ENCODE measurements around the gene LIF.

LIF gene

DNA sequence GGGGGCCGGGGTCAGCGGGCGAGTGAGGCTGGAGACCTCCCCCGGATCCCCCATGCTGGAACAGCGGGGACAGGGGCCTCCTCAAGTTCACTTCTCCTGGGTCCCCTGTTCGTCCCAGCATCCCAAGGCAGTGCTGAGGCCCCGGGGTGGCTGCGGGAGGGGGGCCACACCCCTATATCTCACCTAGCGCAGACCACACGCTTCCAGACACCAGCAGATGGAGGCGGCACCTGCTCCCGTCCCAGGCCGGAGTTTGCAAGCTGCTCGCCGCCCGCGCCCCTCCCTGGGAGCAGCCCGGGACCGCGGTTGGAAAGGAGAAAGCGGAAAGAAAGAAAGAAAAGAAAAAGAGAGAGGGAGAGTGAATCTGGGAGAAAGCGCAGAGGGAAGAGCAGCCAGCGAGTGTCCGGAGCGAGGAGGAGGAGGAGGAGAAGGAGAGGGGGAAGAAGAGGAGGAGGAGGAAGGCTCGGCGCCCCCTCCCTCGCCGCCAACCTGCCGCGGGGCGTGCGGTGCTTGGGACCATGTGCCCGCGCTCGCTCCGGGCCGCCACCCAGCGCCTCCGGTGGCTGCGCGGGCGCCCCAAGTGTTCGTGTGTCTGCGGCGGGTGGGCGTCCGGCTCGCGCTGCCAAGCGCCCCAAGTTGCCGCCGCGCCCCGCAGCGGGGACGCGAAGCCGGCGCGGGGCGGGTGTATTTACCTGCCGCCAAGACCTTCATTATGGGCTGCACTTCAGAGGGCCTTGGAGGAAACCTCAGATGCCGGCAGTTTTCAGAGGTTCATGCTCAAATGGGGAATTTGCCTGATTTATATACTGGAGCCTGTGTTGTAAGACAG is at the start of gene LIF:
Gene LIF (minus strand): TSS at position 775 of the 829 bp plus-strand sequence. CDS start 64 bp downstream, at position 711.
- Histone ChIP-seq H3K36me3 (ENCODE audit: insufficient read depth, low read length) (no peaks in the 10 kb centered on the region), H3K27ac (ENCODE audit: low read depth, low read length) (peak within 1 kb of the TSS; percentile 7), H3K4me3 (ENCODE audit: low read depth in 1 of 2, low read length in 2 of 2) (peak within 1 kb of the TSS; percentile 47 to 56), H3K9ac (ENCODE audit: low read length) (no peak within 1 kb of the TSS), H3K4me1 (ENCODE audit: insufficient read depth, low read length) (peaks cover 8% of the 10 kb centered on the region), H3K27me3 (ENCODE audit: control insufficient read depth in 1 of 2, insufficient read depth in 2 of 2, low read length in 2 of 2) (peaks cover 8 to 40% of the 10 kb centered on the region in 2 donors), H3K9me3 (ENCODE audit: low read length) (no peaks in the 10 kb centered on the region)

DNA sequence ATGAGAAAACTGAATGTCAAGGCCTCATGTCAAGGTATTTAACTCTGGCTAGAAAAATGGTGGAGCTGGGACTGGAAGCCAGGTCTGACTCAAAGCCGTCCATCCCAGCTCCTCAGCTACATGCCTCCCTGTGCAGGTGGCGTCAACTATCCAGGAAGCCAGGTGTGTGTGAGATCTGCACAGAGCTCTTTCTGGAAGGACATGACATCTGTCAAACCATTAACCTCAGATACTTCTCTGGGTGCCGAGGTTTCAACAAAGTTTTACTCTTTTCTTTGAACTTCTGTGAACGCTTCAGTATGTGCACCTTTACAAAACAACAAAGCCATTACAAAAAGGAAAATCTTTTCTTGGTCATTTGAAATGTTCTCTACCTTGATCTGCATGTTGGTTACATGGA is 49.8 kb upstream of the LIF start:
- Histone ChIP-seq H3K36me3 (ENCODE audit: insufficient read depth, low read length) (peaks cover 79% of the 10 kb centered on the region), H3K4me3 (ENCODE audit: low read depth in 1 of 2, low read length in 2 of 2) (no peak overlapping the region), H3K27ac (ENCODE audit: low read depth, low read length) (no peak overlapping the region), H3K27me3 (ENCODE audit: control insufficient read depth in 1 of 2, insufficient read depth in 2 of 2, low read length in 2 of 2) (no peaks in the 10 kb centered on the region), H3K9me3 (ENCODE audit: low read length) (no peaks in the 10 kb centered on the region), H3K9ac (ENCODE audit: low read length) (no peak overlapping the region), H3K4me1 (ENCODE audit: insufficient read depth, low read length) (peaks cover 27% of the 10 kb centered on the region)

DNA sequence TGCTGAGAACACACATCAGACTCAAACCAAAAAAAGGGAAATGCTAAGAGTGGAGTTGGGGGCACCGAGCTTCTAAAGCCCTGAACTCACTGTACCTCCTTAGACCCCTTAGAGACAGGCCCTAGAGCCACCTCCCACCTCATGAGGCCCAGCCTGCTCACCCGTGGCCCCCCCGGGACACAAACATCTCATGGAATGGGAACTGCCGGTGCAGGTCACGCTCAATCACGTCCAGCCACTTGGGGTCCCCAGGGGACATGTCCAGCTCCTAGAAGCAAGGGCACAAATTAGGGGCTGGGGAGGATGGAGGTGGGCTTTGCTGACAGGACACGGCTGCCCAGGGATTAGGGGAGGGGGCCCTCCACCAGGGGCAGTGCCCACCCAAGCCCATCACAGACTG is 49.0 kb upstream of the LIF start:
- Histone ChIP-seq H3K27me3 (ENCODE audit: control insufficient read depth in 1 of 2, insufficient read depth in 2 of 2, low read length in 2 of 2) (no peaks in the 10 kb centered on the region), H3K9ac (ENCODE audit: low read length) (no peak overlapping the region), H3K27ac (ENCODE audit: low read depth, low read length) (no peak overlapping the region), H3K4me1 (ENCODE audit: insufficient read depth, low read length) (peaks cover 31% of the 10 kb centered on the region), H3K4me3 (ENCODE audit: low read depth in 1 of 2, low read length in 2 of 2) (no peak overlapping the region), H3K36me3 (ENCODE audit: insufficient read depth, low read length) (peaks cover 72% of the 10 kb centered on the region), H3K9me3 (ENCODE audit: low read length) (no peaks in the 10 kb centered on the region)

DNA sequence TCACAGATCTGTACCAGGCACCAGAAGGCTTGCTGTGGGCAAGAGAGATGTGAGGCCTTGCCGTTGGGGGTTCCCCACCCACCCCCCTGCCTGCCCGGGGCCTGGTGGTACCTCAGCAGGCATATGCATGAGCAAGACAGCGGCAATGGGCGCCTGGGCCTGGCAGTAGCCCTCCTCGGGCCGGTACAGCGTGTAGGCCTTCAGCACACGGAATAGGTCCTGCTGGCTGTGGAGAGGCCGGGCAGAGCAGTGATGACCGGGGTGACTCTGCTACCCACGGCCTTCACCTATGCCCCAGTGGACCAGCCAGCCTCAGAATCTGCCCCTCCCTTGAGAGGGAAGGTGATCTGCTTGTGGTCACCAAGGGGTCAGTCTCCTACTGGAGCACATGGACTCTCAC is 48.3 kb upstream of the LIF start:
- no peaks in the 10 kb centered on the region for H3K27me3 ChIP-seq (ENCODE audit: control insufficient read depth in 1 of 2, insufficient read depth in 2 of 2, low read length in 2 of 2)
- H3K9ac ChIP-seq (ENCODE audit: low read length) = no peak overlapping the region
- no peaks in the 10 kb centered on the region for H3K9me3 ChIP-seq (ENCODE audit: low read length)
- H3K4me3 ChIP-seq (ENCODE audit: low read depth in 1 of 2, low read length in 2 of 2) = no peak overlapping the region
- H3K36me3 ChIP-seq (ENCODE audit: insufficient read depth, low read length) = peaks cover 68% of the 10 kb centered on the region
- peaks cover 39% of the 10 kb centered on the region for H3K4me1 ChIP-seq (ENCODE audit: insufficient read depth, low read length)
- H3K27ac ChIP-seq (ENCODE audit: low read depth, low read length) = no peak overlapping the region

DNA sequence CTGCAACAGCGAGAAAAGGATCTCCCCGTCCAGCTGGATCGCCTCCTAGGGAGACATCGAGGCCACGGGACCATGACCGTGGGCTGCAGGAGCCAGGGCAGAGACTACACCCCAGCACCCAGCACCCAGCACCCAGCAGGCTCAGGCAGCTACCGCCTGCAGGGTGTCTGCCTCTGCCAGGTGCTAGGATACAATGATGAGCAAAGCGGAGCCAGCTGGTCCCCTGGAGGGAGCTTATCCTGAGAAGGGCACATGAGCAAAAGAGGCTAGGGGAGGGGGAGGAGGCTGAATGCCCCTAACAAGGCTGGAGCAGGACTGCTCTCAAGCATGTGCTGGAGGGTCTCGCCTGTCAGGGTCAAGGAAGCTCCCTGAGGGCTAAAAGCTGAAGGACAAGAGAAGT is 47.5 kb upstream of the LIF start:
- Histone ChIP-seq H3K36me3 (ENCODE audit: insufficient read depth, low read length) (peaks cover 62% of the 10 kb centered on the region), H3K9me3 (ENCODE audit: low read length) (no peaks in the 10 kb centered on the region), H3K4me3 (ENCODE audit: low read depth in 1 of 2, low read length in 2 of 2) (no peak overlapping the region), H3K27ac (ENCODE audit: low read depth, low read length) (no peak overlapping the region), H3K27me3 (ENCODE audit: control insufficient read depth in 1 of 2, insufficient read depth in 2 of 2, low read length in 2 of 2) (no peaks in the 10 kb centered on the region), H3K9ac (ENCODE audit: low read length) (no peak overlapping the region), H3K4me1 (ENCODE audit: insufficient read depth, low read length) (peaks cover 39% of the 10 kb centered on the region)

DNA sequence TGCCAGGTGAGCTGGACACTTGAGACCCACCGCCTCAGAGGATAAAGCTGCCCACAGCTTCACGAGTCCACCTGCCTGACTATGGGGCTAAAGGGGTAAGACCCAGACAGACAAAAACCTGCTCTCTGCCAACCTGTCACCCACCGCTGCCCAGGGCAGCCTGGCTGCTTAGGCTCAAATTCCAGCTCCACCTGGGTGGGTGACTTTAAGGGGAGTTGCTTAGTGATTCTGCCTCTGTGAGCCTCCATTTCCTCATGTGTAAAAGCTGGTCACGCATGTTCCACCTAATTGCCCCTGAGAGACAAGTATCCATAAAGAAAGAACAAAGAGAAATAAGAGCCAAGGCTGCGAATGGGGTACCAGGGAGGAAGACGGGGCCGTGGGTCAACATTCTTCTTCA is 46.5 kb upstream of the LIF start:
- Histone ChIP-seq H3K4me1 (ENCODE audit: insufficient read depth, low read length) (peaks cover 33% of the 10 kb centered on the region), H3K36me3 (ENCODE audit: insufficient read depth, low read length) (peaks cover 52% of the 10 kb centered on the region), H3K4me3 (ENCODE audit: low read depth in 1 of 2, low read length in 2 of 2) (no peak overlapping the region), H3K9ac (ENCODE audit: low read length) (no peak overlapping the region), H3K27me3 (ENCODE audit: control insufficient read depth in 1 of 2, insufficient read depth in 2 of 2, low read length in 2 of 2) (no peaks in the 10 kb centered on the region), H3K9me3 (ENCODE audit: low read length) (no peaks in the 10 kb centered on the region), H3K27ac (ENCODE audit: low read depth, low read length) (no peak overlapping the region)

DNA sequence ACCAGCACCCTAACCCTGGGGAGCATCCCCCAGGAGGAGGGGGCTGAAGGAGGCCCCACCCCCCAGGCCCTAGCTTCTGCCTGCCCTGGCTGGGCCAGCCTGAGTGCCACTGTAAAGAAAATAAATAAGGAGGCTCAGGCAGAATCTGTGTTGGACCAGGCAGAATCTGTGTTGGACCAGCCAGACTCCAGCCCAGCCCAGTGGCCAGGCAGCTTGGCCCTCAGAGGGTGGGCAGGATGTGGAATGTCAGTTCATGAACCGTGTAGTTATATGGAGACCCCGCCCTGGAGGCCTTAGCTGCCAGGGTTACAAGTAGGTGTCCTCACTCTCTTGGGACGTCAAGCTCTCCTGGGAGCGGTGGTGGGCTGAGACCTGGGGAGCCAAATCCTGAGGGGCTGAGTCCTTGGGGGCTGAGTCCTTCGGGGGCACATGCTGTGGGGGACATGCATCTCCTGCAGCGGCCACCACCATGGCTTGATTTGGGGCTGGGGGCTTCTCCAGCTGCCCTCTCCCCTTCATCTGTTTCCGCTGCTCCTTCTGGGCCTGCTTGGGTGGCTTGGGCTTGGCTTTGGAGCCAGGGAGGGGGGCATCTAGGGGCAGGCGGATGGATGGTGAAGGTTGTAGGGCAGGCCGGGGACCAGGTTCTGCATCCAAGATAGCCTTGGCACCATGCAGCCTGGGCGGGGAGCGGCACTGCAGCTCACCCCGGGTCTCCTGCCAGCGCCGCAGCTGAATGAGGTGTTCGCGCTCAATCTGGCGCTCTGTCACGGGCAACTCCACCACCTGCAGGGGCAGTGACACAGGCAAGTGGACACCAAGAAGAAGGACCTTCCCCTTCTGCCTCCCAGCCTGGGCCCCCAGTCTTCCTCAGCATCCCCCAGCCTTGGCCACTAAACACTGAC is 45.8 kb upstream of the LIF start:
- Histone ChIP-seq H3K4me3 (ENCODE audit: low read depth in 1 of 2, low read length in 2 of 2) (no peak overlapping the region), H3K9me3 (ENCODE audit: low read length) (no peaks in the 10 kb centered on the region), H3K9ac (ENCODE audit: low read length) (no peak overlapping the region), H3K36me3 (ENCODE audit: insufficient read depth, low read length) (peaks cover 45% of the 10 kb centered on the region), H3K4me1 (ENCODE audit: insufficient read depth, low read length) (peaks cover 28% of the 10 kb centered on the region), H3K27ac (ENCODE audit: low read depth, low read length) (peak overlapping the region; percentile 73), H3K27me3 (ENCODE audit: control insufficient read depth in 1 of 2, insufficient read depth in 2 of 2, low read length in 2 of 2) (no peaks in the 10 kb centered on the region)

DNA sequence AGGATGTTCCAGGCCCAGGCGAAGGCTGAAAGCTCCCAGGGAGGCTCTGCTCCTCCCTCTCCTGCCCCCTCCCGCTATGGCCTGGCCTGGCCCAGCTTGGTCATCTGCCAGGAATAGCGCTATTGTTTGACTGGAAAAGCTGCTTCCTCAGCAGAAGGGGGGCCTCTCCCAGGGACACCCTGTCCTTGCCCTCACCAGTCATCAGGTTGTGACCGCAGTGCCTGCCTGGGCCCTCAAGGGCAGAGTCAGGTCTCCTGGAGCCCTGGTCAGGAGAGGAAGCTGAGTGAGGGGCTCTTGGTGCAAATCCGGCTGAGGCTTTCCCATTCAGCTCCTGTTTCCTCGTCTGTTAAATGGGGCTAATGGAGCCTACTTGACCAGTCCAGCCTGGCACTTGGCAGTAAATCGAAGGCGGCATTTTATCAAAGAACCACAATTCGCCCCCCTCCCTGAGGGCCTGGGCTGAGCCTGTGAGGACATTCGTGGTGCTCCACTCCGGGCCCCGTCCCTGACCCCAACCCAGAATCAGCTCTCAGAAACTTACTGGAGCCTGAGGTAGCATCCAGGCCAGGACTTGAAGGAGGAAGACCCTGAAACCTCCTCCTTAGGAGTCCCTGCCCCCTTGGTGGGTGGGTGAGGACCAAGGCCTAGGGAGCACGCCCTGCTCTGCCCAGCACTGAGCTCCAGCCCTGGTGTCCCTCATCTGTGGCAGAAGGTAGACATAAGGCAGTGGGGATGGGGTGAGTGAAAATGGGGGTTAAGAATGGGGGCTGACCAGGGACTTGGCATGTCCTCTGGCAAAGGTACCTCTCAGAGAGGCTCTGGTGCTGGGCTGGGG is 44.7 kb upstream of the LIF start:
- Histone ChIP-seq H3K9me3 (ENCODE audit: low read length) (no peaks in the 10 kb centered on the region), H3K4me3 (ENCODE audit: low read depth in 1 of 2, low read length in 2 of 2) (peak overlapping the region in 1 of 2 donors; percentile 76), H3K27me3 (ENCODE audit: control insufficient read depth in 1 of 2, insufficient read depth in 2 of 2, low read length in 2 of 2) (no peaks in the 10 kb centered on the region), H3K4me1 (ENCODE audit: insufficient read depth, low read length) (peaks cover 28% of the 10 kb centered on the region), H3K36me3 (ENCODE audit: insufficient read depth, low read length) (peaks cover 39% of the 10 kb centered on the region), H3K9ac (ENCODE audit: low read length) (peak overlapping the region; percentile 33), H3K27ac (ENCODE audit: low read depth, low read length) (peak overlapping the region; percentile 73)

DNA sequence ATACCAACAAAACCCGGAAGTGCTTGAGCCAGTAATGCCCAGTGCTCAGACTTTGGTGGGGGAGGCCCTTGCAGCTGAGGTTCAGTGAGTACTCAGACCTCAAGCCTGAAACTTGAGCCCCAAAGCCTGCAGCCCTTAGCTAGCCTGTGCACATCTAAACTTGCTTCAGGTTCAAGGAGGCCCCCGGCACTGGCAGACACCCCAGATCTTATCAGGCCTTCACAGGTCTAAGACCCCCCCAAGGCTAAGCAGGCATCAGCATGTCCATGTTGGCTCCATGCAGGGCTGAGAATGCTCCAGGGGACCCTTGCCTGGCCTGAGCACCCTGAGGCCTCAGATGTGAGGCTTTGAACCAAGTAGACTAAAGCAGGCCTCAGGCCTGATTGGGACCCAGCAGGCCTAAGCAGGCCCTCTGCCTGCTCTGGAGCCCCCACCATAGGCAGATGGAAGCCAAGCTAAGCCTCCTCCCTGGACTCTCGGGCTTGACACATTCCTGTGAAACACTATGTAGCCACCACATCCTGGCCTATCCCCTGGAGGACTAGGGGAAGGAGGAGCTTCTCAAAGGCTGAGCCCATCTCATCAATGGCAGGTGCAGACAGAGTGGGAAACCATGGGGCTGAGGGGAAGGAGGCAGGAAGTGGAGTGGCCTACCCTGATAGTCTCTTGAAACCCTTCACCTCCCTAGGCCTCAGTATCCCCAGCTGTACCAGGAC is 43.9 kb upstream of the LIF start:
- peak overlapping the region; percentile 73 for H3K27ac ChIP-seq (ENCODE audit: low read depth, low read length)
- peak overlapping the region; percentile 33 for H3K9ac ChIP-seq (ENCODE audit: low read length)
- no peaks in the 10 kb centered on the region for H3K9me3 ChIP-seq (ENCODE audit: low read length)
- H3K36me3 ChIP-seq (ENCODE audit: insufficient read depth, low read length) = peaks cover 39% of the 10 kb centered on the region
- H3K27me3 ChIP-seq (ENCODE audit: control insufficient read depth in 1 of 2, insufficient read depth in 2 of 2, low read length in 2 of 2) = no peaks in the 10 kb centered on the region
- H3K4me1 ChIP-seq (ENCODE audit: insufficient read depth, low read length) = peaks cover 28% of the 10 kb centered on the region
- H3K4me3 ChIP-seq (ENCODE audit: low read depth in 1 of 2, low read length in 2 of 2) = peak overlapping the region in 1 of 2 donors; percentile 76

DNA sequence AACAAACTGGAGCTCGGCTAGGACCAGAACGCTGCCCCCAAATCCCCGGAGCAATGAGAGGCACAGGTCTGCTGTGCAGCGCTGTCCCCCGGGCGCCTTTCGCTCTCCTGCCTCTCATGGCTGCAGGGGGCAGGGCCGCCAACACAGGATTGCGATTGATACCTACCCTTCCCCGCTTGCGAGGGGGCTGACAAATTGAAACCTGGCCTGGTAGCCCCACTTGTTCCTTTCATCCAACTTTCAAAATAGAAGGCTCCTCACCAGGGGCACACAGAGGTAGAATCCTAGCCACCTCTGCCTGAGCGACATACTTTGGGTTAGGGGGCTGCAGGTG is 43.4 kb upstream of the LIF start:
- peaks cover 38% of the 10 kb centered on the region for H3K36me3 ChIP-seq (ENCODE audit: insufficient read depth, low read length)
- peak overlapping the region; percentile 14 for H3K9ac ChIP-seq (ENCODE audit: low read length)
- no peaks in the 10 kb centered on the region for H3K27me3 ChIP-seq (ENCODE audit: control insufficient read depth in 1 of 2, insufficient read depth in 2 of 2, low read length in 2 of 2)
- H3K9me3 ChIP-seq (ENCODE audit: low read length) = no peaks in the 10 kb centered on the region
- peak overlapping the region; percentile 73 for H3K27ac ChIP-seq (ENCODE audit: low read depth, low read length)
- peak overlapping the region; percentile 33 to 76 for H3K4me3 ChIP-seq (ENCODE audit: low read depth in 1 of 2, low read length in 2 of 2)
- peaks cover 28% of the 10 kb centered on the region for H3K4me1 ChIP-seq (ENCODE audit: insufficient read depth, low read length)

All from muscle layer of colon (tissue), 2 donors.